Spleen (tissue), 7 donors: ENCODE results near the gene STAU1.

Experiments
- CTCF ChIP-seq, 11 experiments: fragments of 200-600 bp in 7 of 11; fragments of 450-650 bp in 4 of 11; sonication (generic) in 4 of 11; IDR thresholded peaks in 8 of 11; conservative IDR thresholded peaks in 3 of 11; 1 replicate in 7 of 11; 2 replicates in 4 of 11; pipeline versions ENCODE4 v1.4.0 to v1.8.0; 2016 to 2021; ENCODE audit warnings: antibody characterized with exemption in 11 of 11, inconsistent platforms in 4 of 11, mild to moderate bottlenecking in 1 of 11
- POLR2A ChIP-seq, 3 donors: fragments of 450-650 bp; IDR thresholded peaks; one replicate each; pipeline ENCODE4 v1.5.1; 2017; ENCODE audit warnings: antibody characterized with exemption in 3 of 3, mild to moderate bottlenecking in 1 of 3
- POLR2AphosphoS5 ChIP-seq, 3 donors: sonication (generic); formaldehyde crosslinking; IDR thresholded peaks; one replicate each; pipeline ENCODE4 v1.5.1; 2017; ENCODE audit warnings: antibody characterized with exemption in 3 of 3
- donor health status: DM: no; HTN: no; CAD: no; lungs with moderate emphysema.
- donor health status: DM: no; HTN: no; CAD: no.
- donor health status: DM: no; HTN: no; CAD: no.

- TF ChIP-seq CTCF (IDR thresholded peaks at IDR 0.05 in 8 of 11, conservative IDR thresholded peaks at IDR 0.05 in 3 of 11) (no peak), POLR2AphosphoS5 (IDR thresholded peaks at IDR 0.05) (no peak), POLR2A (IDR thresholded peaks at IDR 0.05) (no peak)
These were observed 6.8 kb downstream of the STAU1 start for GRCh38 chr20:49181265-49181877.
